NCI-H526 (cell line): ENCODE measurements around the gene RBBP8NL.

Source experiments
- DNase-seq, 2 experiments: peaks; one replicate each; lab custom pipeline; 2025; lab: John Stamatoyannopoulos, UW

RBBP8NL gene

DNA sequence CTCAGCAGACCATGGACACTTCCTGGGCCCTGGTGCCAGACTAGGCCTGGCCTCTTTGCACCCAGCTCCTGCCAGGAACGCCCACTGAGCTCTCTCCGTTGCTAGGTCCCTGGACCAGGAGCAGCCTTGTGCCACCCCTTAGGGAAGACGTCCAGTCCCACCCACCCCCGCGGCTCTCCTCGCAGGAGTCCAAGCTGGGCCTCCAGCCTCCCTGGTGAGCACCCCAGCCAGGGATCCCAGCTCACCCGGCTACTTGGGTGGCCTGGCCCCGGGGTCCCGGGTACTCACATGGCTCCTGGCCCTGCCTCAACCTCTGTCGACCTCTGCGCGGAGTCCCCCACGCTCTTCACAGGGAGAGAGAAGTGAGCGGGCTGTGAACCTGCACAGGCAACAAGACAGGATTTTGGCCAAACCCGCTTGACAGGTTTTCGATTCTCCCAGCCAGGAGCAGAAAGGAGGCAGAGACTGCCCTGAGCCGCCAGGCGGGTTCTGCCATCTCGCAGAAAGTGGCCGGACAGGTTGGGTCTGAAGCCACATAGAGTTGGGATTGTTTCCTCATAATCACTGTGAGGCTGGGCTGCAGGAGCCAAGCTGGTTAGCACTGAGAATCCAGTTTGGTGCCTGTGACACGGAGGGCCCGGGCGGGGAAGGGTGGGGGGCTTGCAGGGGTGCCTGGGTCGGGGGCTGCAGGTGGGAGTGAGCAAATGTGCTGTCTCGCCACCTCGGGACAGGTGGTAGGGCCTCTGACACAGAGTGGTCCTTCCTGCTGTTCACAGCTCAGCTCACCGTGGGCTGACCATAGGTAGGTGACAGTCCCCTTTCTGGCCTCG, at the start of gene RBBP8NL:
Gene RBBP8NL, minus strand, starts transcription at position 368 of the 830 bp plus-strand sequence. CDS start 7,892 bp downstream, outside the sequence.
- DNase-seq = peak; percentile 98 to 99

GRCh38 chr20:62476056-62476838, 48.9 kb upstream of the RBBP8NL start:
- DNase-seq = peak in 1 of 2 experiments; percentile 68

GRCh38 chr20:62475772-62476055, 48.4 kb upstream of the RBBP8NL start, which contains the start of gene GATA5:
TSS of gene GATA5 (minus strand) at chr20:62475995. CDS start at chr20:62475521, 474 bp downstream.
- no peak for DNase-seq

- DNase-seq = peak in 1 of 2 experiments; percentile 51
Measured at GRCh38 chr20:62475027-62475771, 47.9 kb upstream of the RBBP8NL start.

DNA sequence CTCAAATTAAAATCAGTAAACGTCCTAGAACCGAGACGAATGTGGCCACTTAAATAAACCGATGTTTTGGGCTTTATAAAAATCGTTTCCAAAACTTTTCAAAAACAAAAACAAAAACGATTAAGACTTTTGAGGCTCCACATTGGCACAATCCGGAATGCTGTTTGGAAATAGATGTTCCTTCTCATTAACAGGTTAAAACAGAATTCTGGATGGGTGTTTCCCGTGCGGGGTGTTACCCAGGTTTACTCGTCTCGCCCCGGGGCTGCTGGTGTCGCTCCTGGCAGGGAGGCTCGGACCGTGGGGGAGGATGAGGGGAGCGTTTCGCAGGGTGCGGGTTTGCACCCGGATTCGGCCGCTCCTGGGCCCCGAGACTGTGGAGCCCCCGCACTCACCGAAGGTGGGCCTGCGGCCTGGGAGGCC, 47.3 kb upstream of the RBBP8NL start:
- DNase-seq = no peak

GRCh38 chr20:62473717-62474603, 46.6 kb upstream of the RBBP8NL start:
- DNase-seq = no peak

DNA sequence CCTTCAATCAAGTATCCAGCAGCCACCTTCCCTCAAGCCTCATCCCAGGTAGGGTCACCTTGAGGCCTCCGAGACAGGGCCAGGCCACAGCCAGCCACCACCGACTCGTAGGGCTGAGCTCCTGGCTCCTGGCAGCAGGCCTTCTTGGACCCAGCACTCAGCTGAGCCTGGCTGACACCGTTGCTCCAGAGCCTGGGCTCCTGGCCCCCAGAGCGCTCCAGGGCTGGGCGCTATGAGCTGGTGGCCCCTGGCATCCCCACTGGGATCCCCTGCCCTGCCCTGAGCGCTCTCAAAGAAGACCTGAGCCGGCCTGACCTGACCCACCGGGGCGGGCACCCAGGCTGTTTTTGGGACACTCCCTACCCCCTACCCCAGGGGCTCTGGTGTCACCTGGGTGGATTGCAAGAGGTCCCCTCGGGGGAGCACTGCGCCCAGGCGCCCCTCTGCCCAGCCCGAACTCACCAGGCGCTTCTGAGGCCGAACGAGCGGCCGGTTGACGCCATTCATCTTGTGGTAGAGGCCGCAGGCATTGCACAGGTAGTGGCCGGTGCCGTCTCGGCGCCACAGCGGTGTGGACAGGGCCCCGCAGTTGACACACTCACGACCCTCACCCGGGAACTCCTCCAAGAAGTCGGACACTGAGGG, 45.7 kb upstream of the RBBP8NL start:
- DNase-seq = no peak

GRCh38 chr20:62472138-62472940, 45.0 kb upstream of the RBBP8NL start:
- DNase-seq = no peak

GRCh38 chr20:62470459-62470858, 43.1 kb upstream of the RBBP8NL start:
- no peak for DNase-seq

GRCh38 chr20:62470001-62470400, 42.7 kb upstream of the RBBP8NL start:
- DNase-seq = no peak

DNA sequence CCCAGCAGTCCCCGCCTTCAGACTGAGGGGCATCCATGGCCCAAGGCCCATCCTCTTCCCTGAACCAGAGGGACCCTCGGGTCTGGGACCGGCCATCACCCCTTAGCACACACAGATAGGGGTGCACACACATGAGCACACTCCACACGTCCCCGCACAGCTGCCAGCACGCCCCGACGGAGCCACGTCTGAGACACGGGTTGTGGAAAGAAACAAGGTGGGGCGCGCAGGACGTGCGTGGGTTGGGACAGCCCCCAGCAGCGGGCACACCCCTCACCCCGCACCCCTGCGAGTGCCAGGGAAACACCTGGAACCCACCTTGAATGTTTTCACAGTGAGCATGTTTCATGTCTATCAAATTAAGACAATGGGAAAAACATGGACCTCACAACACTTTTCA, 42.0 kb upstream of the RBBP8NL start:
- no peak for DNase-seq

DNA sequence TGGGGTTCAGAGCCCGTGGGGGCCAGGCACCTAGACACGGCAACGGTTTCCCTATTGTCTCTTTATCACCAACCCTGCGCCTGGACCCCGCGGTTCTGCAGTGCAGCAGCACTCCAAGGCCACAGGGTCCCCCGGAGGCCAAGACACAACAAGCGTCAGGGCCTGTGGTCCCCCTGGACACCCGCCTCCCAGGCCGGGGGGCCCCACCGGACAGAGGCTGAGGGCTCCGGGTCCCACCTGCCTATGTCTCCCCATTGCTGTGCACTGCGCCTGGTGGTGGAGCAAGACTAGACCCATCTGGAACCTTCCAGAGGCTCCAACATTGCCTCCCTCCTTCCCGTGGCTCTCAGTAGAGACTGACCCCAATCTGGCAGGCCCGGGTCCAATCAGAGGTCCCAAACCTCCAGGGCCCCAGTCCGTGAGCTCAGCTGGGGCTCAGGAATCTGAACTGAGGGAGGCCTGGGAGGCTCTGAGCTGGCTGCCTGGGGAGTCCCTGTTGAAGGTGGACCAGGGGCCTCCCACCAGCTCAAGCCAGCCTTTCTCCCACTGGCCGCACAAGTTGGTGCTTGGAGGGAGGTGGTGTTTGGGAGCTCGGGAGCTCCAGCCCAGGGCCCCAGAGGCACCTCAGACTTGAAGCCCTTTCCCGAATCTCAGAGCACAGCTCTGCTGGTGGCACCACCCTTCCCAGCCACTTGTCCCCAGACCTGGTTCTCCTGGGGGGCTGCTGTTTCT, 39.6 kb upstream of the RBBP8NL start:
- no peak for DNase-seq

DNA sequence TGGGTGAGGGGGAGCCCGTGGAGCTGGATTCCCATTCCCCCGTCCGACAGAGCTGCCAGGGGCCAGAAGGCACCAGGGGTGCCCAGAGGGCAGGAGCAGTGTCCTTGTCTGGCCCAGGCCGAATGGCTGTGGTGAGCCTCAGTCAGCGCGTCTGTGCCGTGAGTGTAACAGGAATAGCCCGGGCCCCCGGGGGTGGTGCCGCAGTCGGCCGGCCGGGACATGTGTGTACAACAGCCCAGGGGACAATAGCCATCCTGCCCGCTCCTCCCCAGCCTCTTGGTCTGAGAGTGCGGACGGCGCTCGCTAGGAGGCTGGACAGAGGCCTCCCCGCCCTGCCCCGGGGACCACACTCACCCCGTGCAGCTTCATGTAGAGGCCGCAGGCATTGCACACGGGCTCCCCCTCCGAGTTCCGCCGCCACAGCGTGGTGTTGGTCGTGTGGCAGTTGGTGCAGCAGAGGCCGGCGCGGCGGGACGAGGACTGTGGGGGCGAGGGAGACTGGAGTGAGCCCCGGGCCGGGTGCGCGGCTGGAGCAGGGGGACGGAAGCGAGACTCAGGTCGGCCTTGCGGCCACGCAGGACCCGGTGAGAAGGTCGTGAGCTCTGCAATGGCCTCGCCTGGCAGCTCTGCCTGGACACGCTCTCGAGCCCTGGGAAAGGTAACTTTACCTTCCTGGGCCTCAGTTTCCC, 38.9 kb upstream of the RBBP8NL start:
- DNase-seq = no peak

- no peak for DNase-seq
Measured at GRCh38 chr20:62464990-62465389, 37.7 kb upstream of the RBBP8NL start.

GRCh38 chr20:62464425-62464770, 37.1 kb upstream of the RBBP8NL start:
- no peak for DNase-seq

GRCh38 chr20:62463651-62464424, 36.5 kb upstream of the RBBP8NL start:
- no peak for DNase-seq

DNA sequence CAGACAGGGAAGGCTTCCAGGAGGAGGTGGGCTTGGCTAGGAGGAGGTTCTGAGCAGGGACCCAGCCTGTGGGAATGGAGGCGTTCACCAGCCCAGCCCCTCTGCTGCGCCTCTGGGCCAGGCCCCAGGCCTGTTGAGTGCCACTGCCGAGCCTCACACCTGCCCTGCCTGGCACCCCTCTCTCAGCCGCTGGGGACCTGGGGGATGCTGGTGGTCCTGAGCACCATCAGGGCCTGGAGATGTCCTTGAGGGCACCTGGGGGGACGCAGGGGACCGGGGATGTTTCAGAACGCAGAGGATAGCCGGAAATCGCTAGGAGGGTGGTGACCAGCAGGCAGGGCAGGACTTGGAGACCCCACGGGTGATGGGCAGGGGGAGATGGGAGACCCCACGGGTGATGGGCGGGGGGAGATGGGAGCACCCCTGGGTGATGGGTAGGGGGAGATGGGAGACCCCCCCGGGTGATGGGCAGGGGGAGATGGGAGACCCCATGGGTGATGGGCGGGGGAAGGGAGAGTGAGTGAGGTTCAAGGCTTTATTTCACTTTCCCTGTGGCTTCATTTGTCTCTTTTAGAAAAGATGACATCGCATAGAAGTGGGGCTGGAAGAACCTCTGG, 35.7 kb upstream of the RBBP8NL start:
- no peak for DNase-seq

DNA sequence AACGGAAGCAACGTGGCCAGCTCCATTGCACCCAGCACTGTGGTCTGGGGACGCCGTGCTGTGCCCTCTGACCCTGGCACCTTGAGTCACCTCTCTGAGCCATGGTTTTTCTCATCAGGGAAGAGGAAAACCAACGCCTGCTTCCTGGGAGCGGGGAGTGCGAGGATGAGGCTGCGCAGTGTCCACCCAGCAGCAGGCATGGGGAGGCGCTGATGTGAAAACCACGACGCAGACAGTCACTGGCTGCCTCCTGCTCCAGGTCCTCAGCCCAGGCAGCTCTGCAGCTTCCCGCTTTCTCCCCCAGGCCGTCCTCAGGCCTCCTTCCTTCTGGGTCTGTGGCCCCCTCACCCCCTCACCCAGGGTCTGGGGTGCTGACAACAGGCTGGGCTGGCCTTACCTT, 34.5 kb upstream of the RBBP8NL start:
- no peak for DNase-seq
